Measurements from ENCODE around the gene MAN1C1. TPM values are rescaled to one million over a fixed set of nuclear protein-coding genes. Genes with fewer than 3 reads are reported as not detected.

The MAN1C1 gene
- total RNA-seq, 1 experiment from 2014 or later: 9.3 TPM

GRCh38 chr1:25651824-25652741, 35.5 kb downstream of the MAN1C1 start:
- Histone ChIP-seq H2BK120ac (ENCODE audit: low read depth, low read length, poor library complexity, severe bottlenecking) (no peak overlapping the region), H2AFZ (ENCODE audit: low read length) (no peak overlapping the region), H2AK5ac (ENCODE audit: insufficient read length, low read length) (no peak overlapping the region), H3K9ac (ENCODE audit: extremely low read depth, insufficient read length, low read length) (no peak overlapping the region), H3K18ac (ENCODE audit: insufficient read length, low read depth, low read length) (no peak overlapping the region), H3K9me3 (ENCODE audit: control insufficient read depth, low read depth, low read length) (no peaks in the 10 kb centered on the region), H4K5ac (ENCODE audit: insufficient read length, low read depth, low read length) (no peak overlapping the region), H4K8ac (replicated peaks; ENCODE audit: insufficient read length, low read depth, low read length) (no peak overlapping the region), H4K91ac (ENCODE audit: insufficient read length, low read depth, low read length) (no peak overlapping the region), H2BK5ac (ENCODE audit: insufficient read length, low read length) (no peak overlapping the region), H3K4me1 (ENCODE audit: insufficient read depth, low read length) (no peaks in the 10 kb centered on the region), H3K23ac (ENCODE audit: insufficient read length, low read depth, low read length) (no peak overlapping the region), H3K23me2 (ENCODE audit: insufficient read length, low read depth, low read length, poor library complexity, severe bottlenecking) (no peaks in the 10 kb centered on the region), H4K20me1 (ENCODE audit: control insufficient read depth, insufficient read depth, insufficient read length) (no peaks in the 10 kb centered on the region), H2BK15ac (ENCODE audit: low read depth, low read length) (no peak overlapping the region), H3T11ph (ENCODE audit: low read length) (no peak overlapping the region), H3K79me2 (ENCODE audit: insufficient read depth, low read length) (no peaks in the 10 kb centered on the region), H3K79me1 (ENCODE audit: insufficient read depth, low read depth, low read length, poor library complexity, severe bottlenecking) (no peaks in the 10 kb centered on the region), H3K27ac (ENCODE audit: insufficient read length, low read depth, low read length) (no peak overlapping the region), H3K27me3 (ENCODE audit: insufficient read depth, low read length) (no peaks in the 10 kb centered on the region), H3K56ac (ENCODE audit: insufficient read length, low read depth, low read length) (no peak overlapping the region), H3K4me2 (ENCODE audit: insufficient read depth, insufficient read length, low read length) (no peak overlapping the region), H2BK12ac (ENCODE audit: insufficient read length, low read depth, low read length) (no peak overlapping the region), H3K4ac (ENCODE audit: low read depth, low read length) (no peak overlapping the region), H2BK20ac (ENCODE audit: low read depth, low read length, poor library complexity, severe bottlenecking) (no peak overlapping the region), H3K14ac (ENCODE audit: insufficient read depth, low read length) (no peak overlapping the region)
- Mint-ChIP-seq H3K9me3 (no peaks in the 10 kb centered on the region), H3K4me1 (no peaks in the 10 kb centered on the region), H3K4me3 (no peak overlapping the region), H3K27me3 (ENCODE audit: low read depth) (no peaks in the 10 kb centered on the region), H3K27ac (no peak overlapping the region; a peak in 1 of 7 replicates), H3K36me3 (ENCODE audit: insufficient read depth in 1 of 3, low read depth in 3 of 3) (no peaks in the 10 kb centered on the region)
- peak; percentile 17 for DNase-seq
- TF ChIP-seq CTCF (conservative IDR thresholded peaks at IDR 0.05): no peak
- WGBS (ENCODE audit: extremely low coverage, insufficient read length, low lambda C conversion rate): no CpG with 5 or more reads among the region's 12 CpGs
